HG03520 (cell line): ENCODE measurements around the gene SLX4IP.
"Not testable (repeated sequence)": the region's sequence is repeated elsewhere in the genome, so short reads cannot be mapped to it uniquely, and the experiment has no call there.

Source experiments
- ATAC-seq: cut with Tn5 transposase; IDR thresholded peaks from one replicate; pipeline ENCODE4 v1.9.1; 2021; ENCODE audit warnings: mild to moderate bottlenecking, moderate library complexity; ENCODE audit not compliant: unreplicated experiment

Gene SLX4IP

DNA sequence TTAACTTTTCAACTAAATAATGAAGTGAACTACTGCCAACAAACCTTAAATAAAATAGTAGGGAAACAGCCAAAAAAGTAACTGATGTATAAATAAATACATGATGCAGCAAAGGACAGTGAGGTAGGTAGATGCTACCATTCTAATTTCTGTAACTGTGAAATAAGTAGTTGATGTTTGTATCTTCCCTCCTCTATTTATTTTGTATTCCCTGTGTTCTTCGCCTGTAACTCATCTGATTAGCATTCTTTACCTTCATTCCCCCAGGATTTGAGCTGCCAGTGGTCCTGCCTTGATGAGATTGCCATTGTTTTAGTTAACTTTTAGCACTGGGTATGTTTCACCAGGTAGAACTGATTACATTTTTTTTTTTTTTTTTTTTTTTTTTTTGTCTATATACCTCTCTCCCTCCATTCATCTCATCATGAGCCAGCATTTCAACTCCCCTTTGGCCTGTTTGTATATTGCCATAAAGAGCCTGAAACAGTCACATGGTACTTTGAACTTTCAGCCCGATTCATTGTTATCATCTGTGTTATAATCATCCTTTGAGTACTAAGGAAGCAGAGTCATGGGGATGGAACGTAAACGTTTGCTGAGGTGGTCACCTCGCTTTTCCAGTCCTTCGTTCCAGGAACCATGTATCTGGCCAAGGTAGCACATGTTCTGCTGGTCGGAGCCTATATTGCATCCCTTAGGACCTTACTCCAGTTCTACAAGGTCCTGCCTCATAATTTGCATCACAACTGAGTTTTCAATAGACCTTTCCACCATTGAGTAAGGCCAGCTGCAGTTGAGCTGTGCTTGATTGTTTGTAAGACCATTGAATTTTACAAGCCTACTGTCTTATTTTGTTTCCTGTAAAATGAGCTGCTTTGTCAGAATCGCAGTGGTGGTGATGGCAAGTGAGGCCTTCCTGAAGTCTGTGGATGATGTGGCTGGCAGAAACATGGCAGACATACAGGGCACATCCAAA is 131.1 kb downstream of the SLX4IP start:
- no peak for ATAC-seq

DNA sequence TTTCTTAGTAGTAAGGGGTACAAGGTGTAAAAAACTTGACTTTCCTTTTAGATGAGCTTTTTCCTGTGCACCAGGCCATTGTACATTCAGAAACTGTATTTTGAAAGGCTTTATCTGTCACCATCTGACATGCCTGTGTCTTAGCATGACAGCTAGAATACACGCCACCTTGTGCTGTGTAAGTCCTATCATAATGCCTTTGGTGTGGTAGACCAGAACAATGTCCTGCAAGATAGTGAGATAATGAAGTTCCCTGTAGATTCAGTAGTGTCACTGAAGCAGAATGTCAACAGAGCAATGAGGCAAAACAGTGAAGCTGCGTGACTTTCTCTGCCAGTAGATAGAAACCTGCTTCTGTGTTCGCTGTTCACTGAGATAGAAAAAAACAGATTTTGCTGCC is 132.9 kb downstream of the SLX4IP start:
- ATAC-seq = no peak

DNA sequence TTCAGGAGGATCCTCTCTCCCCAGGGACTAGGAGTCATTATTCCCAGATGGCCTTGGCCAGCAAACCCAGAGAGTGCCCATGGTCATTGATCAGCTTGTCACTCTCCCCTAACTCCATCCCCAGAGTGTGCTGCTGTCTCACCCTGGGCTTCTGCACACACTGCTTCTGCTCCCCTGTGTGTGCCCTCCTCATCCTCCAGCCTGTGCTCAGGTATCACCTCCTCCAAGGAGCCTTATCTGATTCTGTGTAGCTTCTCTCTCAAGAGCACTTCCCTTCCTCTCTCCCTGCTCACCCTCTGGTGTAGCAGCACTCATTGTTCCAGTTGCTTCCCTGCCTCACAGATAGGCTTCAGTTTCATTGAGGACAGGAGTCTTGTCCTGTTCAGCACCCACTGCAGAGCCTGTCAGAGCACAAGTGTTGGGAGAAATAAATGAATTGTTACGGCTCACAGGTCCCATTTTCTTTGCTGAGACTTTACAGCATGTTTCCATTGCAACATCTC is 136.3 kb downstream of the SLX4IP start:
- no peak for ATAC-seq

DNA sequence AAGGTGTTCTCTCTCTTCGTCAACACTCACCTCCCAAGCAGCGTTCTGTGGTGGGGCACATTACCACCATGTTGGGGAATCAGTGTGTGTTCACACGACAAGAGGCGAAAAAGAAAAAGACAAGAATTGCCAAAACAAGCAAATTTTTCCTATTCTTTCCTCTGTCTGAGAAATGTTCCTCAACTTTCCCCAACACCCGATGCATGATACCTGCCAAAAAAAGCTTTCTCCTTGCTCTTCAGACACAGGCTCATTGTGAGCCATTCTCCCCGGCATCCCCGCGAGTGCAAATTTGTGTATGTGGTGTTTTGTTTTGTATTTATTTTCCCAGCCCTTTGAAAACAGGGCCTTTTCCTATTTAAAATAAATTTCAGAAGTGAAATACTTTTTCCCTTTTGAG is 137.7 kb downstream of the SLX4IP start:
- ATAC-seq = no peak

DNA sequence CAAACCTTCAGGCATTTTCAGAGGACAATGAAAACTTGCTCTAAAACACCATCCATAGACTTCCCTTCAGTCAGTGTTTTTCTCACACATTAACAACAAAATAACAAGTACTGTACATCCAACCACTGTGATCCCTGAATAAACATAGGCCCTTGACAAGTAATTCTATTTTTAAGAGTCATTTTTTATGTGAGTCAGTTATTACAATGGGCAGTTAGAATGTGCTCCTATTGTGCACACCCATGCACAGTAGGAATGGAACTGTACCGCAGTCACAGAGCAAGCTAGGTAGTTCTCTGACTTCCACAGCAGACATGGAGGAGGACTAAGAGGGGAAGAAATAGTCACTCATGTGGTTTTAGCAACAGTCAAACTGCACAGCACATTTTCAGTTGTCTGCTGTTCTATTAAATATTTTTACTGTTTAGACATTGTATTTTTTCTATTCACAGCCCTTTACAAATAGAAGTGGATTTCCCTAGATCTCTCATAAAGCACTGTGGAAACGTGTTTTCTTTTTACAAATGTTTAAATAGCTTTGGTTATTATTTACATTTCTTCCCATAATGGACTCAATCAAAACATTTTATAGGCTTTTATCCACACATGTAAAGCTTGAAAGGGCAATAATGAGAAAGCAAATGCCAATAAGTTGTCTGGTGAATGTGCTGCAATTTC is 138.3 kb downstream of the SLX4IP start:
- no peak for ATAC-seq

DNA sequence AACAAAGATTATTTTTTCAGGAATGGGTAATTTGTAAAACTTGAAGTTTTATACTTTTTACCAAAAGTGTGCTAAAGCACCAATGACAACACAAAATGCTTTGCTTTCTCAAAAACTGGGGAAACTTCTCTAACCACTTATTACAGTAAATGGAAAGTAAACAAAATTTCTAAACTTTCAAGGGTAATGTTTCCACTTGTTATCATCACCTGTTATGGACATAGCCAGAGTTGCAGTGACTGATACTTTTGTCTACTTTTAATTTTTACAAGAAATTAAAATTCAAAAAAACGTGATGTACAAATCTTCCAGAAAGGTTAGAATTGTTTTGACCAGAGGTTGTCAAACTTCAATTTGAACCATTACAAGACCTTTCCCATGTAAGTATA is 138.8 kb downstream of the SLX4IP start:
- no peak for ATAC-seq

DNA sequence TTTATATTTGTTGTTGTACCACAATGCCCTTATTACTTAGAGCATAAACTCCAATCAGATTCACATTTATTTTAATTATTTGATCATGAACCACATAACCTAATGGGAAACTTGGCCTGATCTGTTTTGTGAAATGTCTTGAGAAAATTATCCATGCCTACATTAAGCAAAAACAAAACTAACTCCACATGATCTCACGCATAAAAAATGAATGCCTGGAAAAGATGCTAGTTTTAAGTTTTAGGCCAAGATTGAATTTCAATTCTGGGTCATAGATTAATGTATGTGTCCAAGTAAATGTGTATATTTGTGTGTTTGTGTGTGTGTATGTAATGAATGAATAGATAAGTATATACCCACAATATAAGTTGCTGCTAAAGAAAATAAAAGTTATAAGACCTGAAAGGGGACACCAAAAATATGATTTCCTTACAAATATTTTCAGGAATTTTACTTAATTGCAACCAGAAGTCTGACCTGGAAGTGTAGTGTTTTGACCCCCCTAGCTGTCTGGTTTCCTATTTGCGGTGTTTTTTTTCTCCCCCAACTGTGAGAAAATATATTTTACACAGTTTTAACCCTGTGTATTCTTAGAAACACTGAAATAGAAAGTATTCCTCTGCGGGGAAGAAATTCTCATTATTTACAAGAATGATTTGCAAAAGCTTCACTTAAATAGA is 141.4 kb downstream of the SLX4IP start:
- no peak for ATAC-seq

DNA sequence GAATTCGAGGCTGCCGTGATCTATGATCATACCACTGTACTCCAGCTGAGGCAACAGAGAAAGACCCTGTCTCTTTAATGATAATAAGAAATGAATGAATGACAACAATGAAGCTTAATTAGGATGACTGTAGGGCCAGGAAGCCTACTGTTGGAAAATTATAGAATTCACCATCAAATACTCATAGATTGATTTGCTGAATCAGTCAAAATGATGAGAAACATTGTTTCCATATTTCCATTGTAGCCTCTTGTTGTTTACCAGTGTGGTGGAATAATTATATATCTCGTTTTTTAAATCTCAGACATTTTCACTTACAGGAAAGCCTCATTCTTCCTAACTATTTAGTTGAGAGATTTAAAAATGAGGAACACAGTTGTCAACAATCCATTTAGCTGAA is 142.5 kb downstream of the SLX4IP start:
- no peak for ATAC-seq

DNA sequence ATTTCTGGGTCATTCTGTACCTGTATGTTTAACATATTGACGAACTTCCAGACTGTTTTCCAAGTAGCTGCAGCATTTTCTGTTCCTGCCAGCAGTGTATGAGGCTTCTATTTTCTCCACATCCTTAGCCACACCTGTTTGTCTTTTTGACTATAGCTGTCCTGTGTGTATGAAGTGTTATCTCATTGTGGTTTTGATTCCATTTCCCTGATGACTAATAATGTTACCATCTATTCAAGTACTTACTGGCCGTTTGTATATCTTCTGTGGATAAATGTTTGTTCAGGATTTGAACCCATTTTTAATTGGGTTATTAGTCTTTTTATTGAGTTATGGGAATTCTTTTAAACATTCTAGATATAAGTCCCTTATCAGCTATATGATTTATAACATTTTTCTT is 143.5 kb downstream of the SLX4IP start:
- ATAC-seq = no peak

DNA sequence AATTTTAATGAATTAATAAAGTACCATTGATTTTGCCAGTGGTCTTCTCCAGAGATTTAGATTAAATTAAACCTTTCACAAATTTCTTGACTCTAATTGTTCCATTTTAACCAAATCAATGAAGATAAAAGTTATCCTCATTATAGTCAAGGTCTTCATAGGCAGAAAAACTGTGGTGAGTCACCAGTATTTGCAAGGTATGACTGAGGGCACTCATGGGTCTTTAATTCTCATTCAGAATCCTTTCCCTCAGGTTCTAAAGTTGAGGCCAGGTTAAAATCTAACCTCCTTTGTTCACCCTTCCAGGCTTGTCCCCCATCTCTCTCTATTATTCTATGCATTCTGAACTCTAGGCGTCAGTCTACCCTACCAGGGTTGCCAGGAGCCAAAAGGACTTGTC is 144.8 kb downstream of the SLX4IP start:
- ATAC-seq = no peak

DNA sequence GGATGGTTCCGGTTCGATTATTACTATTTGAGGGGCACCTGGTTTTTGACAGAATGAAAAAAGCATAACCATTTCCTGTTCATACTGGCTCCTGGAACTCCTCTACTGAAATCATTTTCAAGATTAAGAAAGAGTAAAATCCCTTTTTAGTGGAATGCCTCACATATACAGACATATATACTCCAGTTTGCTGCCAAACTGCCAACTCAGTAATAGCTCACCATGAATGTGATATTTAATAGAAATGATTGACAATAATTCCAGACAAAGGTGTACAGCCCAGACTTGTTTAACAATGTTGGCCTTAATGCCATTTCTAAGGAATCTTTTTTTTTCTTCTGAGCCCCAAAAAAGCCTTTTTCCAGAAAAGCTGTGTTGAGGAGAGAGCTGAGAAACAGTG is 145.6 kb downstream of the SLX4IP start:
- ATAC-seq = no peak

DNA sequence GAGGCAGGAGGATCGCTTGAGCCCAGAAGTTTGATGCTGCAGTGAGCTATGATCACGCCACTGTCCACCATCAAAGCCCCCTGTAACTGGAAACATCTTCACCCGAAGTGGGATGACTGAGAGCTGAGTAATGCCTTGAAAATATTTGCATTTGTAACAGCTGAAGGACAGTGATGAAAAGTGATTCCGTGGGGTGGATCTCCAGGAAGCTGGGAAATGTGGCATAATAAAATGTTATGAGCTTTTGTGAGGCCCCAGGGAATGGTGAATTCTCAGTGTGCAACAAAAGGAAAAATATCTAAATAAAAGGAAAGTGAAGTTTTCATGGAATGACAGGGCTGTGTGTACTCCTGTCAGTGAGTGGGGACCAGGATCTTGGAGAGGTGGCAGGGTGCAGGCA is 146.7 kb downstream of the SLX4IP start:
- ATAC-seq = no peak

DNA sequence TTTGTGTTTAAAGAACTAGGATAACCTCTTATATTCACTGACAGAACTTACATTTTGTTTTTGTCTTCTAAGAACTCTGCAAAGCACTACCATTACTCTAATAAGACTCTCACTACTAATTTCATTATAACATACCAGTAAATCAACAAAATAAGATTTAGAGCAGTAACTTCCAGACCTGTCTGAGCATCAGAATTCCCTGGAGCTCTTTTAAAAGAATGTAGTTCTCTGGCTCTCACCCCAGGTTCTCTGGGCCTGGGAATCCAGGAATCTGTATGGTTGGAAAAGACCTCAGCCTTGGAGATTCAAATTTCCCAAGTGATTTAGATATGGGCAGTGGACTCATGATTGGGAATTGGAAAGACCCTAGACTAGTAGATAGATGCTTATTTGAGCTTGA is 149.3 kb downstream of the SLX4IP start:
- ATAC-seq = no peak

DNA sequence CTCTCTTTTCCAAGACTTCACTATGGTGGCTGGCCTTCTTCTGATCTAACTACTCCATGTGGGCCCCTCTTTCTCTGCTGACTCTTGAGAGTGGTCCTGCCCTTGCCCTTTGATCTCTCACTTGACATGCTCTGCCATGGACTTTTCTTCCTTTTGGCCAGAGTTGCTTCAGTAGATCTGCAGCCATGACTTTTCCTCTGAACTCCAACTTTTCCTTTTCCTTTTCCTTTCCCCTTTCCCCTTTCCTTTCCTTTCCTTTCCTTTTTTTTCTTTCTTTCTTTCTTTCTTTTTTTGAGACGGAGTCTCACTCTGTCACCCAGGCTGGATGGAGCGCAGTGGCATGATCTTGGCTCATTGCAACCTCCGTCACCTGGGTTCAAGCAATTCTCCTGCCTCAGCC is 150.2 kb downstream of the SLX4IP start:
- ATAC-seq = no peak

DNA sequence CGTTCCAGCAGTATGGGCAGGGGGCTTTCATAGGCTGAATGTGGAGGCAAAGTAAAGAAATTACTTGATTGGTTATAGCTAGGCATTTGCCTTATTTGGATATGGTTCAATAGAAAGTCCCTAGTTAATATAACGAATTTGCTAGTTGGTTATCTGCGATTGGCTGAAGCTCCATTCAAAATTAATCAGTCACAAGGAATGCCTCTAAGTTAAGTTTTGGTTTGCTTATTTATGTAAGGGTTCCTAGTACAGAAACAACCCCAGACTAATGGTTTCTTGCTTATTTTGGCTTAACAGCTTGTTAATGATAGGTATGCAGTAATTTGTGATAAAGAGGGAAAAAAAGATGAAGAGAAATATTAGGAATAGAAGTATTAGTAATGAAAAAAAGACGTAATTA is 151.2 kb downstream of the SLX4IP start:
- no peak for ATAC-seq

DNA sequence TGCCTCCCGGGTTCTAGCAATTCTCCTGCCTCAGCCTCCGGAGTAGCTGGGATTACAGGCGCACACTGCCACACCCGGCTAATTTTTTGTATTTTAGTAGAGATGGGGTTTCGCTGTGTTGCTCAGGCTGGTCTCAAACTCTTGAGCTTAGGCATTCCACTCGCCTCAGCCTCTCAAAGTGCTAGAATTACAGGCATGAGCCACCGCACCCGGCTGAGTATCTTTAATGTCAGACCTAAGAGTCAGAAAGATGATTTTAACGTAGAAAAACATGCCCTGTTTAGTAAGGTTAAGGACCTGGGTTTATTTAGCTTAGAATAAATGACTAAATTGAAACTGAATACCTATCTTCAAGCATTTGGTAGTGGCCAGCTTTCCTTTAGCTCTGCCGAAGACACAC is 155.3 kb downstream of the SLX4IP start:
- ATAC-seq = not testable (repeated sequence)

DNA sequence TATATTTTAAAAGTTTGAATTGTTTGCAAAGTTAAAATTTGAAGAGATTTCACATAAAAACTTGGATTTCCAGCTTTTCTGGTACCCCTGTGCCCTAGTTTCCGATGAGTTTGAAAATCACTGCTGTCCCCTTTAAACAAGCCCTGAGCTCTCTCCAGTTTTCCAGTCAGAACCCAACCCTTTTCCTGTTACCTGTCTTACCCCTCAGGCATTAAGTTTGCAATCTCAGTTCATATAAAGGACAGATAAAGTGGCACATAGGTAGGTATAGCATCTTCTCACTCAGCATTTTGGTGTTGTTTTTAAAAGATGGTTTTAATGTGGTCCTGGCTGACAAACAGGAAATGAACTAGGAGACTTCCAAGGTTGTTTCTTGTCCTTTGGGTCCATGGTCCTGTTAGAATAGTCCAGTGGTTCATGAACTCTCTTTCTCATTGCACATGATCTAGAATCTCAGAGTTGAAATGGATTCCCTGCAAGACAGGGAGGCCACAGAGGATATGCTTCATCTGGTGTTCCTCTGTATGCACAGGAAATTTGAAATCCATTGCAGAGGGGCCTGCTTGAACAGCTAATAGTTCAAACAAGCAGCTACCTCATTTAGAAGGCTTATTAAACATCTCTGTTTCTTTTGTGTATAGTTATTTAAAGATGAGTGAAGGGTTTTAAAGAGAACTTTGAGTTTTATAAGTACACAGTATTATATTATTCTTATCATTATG is 156.0 kb downstream of the SLX4IP start:
- no peak for ATAC-seq

DNA sequence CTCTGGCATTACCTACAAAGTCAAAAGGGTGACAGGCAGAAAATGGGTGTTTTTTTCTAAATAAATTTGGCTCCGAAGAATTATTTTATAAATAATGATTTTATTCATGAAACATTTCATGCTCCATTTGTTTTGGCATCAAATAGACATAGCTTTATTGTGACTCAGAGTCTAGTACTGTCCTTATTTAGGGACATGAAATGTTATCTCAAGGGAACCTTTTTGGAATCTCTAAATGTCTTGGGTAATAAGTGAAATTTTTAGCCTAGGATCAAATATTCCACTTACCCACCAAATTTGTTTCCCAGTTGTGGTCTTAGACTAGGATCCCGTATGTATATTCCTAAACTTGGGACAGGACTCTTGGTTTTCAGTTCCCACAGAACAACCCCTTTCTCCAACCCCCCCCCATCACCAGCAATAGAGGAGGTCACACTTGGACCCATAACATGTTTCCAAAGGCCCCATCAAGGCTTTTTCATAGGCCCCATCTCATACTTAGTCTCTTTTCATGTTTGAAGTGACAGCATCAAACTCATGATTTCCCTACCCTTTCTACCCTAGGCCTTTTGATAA is 156.9 kb downstream of the SLX4IP start:
- no peak for ATAC-seq

DNA sequence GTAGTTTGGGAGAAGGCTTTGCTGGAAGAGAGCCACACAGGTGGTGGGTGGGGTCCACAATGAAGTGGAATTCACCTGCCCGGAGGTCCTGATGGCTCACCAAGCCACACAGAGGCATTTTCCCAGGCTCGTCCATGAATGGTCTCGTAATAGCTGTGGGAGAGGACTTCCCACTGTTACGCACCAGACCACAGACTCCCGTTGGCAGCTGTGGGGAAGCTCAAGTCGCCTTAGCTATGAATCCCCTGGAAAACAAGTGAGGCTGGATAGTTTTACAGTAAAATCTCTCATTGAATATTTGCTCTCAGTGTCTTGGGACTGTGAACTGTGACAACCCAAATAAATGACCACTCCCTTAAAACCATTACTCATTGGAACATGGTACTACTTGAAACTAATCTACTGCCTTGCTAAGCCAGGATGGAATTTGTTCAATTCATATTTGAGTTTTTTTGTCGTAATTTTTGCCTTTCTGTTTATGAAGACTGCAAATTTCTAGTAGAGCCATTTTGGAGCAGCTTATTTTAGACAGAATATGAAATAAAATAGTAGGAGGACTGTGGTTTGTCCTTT is 159.3 kb downstream of the SLX4IP start:
- no peak for ATAC-seq

DNA sequence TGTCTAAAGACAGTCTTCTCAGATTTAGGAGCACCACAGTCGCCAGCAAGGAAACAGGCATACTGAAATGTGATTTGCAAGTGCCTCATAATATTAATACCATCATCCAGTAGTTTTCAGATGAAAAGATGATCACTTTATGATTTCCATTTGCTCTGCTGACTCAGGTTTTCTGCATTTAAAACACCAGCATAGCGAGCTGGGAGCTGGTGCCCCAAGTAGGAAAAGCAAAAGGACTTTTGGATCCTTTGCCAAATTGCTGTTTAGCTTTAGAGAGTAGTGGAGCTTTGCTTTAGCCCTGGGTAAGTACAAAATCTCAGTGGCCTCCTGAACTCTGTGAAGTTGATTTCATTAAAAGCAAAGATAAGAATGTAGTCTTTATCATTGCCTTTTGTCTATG is 160.2 kb downstream of the SLX4IP start:
- no peak for ATAC-seq
